GM23338 (cell line): ENCODE results near the gene CPLX3. TPM values are rescaled to one million over a fixed set of nuclear protein-coding genes. Genes with fewer than 3 reads are reported as not detected.

ENCODE experiments used
- ATAC-seq: fragments of 200-7000 bp; cut with Tn5 transposase; 3 replicates; pipeline ENCODE4 v1.9.1; 2020
- DNase-seq: peaks from one replicate; pipeline ENCODE4 v3.0.0-alpha.2; 2015; ENCODE audit warnings: low spot score
- H2AFZ ChIP-seq: fragments of 200-600 bp; sonication (generic); 2 replicates; pipeline ENCODE4 v1.8.0; 2016; ENCODE audit warnings: antibody characterized with exemption, mild to moderate bottlenecking, moderate library complexity
- H3F3A ChIP-seq: fragments of 200-600 bp; sonication (generic); replicated peaks from 2 replicates; pipeline ENCODE4 v1.8.0; 2017; ENCODE audit warnings: antibody characterized with exemption, mixed run types, low read depth
- H3K27ac ChIP-seq: fragments of 200-600 bp; sonication (generic); 2 replicates; pipeline ENCODE4 v1.6.1; 2016; ENCODE audit warnings: low read depth
- H3K27me3 ChIP-seq: fragments of 200-600 bp; sonication (generic); 2 replicates; pipeline ENCODE4 v1.8.0; 2016; ENCODE audit warnings: mild to moderate bottlenecking, mixed run types, moderate library complexity; ENCODE audit not compliant: insufficient read depth
- H3K36me3 ChIP-seq: fragments of 200-600 bp; sonication (generic); 2 replicates; pipeline ENCODE4 v1.8.0; 2016; ENCODE audit warnings: mild to moderate bottlenecking; ENCODE audit not compliant: insufficient read depth
- H3K4me1 ChIP-seq: fragments of 200-600 bp; sonication (generic); 2 replicates; pipeline ENCODE4 v1.8.0; 2016; ENCODE audit warnings: mild to moderate bottlenecking, moderate library complexity; ENCODE audit not compliant: insufficient read depth
- H3K4me2 ChIP-seq: fragments of 200-600 bp; sonication (generic); 2 replicates; pipeline ENCODE4 v1.7.1; 2017; ENCODE audit warnings: mixed run types
- H3K4me3 ChIP-seq: fragments of 200-600 bp; sonication (generic); 2 replicates; pipeline ENCODE4 v1.6.1; 2016; ENCODE audit warnings: mixed run types
- H3K79me2 ChIP-seq: fragments of 200-600 bp; sonication (generic); replicated peaks from 2 replicates; pipeline ENCODE4 v1.8.0; 2017; ENCODE audit warnings: mild to moderate bottlenecking; ENCODE audit not compliant: insufficient read depth
- H3K9me2 ChIP-seq: fragments of 200-600 bp; sonication (generic); 2 replicates; pipeline ENCODE4 v1.8.0; 2017; ENCODE audit not compliant: insufficient read depth
- H4K20me1 ChIP-seq: fragments of 200-600 bp; sonication (generic); replicated peaks from 2 replicates; pipeline ENCODE4 v1.8.0; 2017; ENCODE audit warnings: mild to moderate bottlenecking; ENCODE audit not compliant: insufficient read depth
- H3K27ac Mint-ChIP-seq: 2 replicates; pipeline ENCODE4 v1.8.0; 2020; ENCODE audit warnings: inconsistent platforms, mild to moderate bottlenecking, moderate library complexity, mixed read lengths
- H3K27me3 Mint-ChIP-seq: 3 replicates; pipeline ENCODE4 v1.8.0; 2022; ENCODE audit warnings: low read depth, mild to moderate bottlenecking, moderate library complexity, mixed read lengths, inconsistent platforms; ENCODE audit not compliant: insufficient read depth, poor library complexity
- H3K36me3 Mint-ChIP-seq: 3 replicates; pipeline ENCODE4 v1.8.0; 2021; ENCODE audit warnings: low read depth, mild to moderate bottlenecking, inconsistent platforms, moderate library complexity, mixed read lengths
- H3K4me1 Mint-ChIP-seq: 3 replicates; pipeline ENCODE4 v1.8.0; 2020; ENCODE audit warnings: mild to moderate bottlenecking, inconsistent platforms, mixed read lengths
- H3K4me3 Mint-ChIP-seq: 3 replicates; pipeline ENCODE4 v1.8.0; 2021; ENCODE audit warnings: moderate library complexity, mild to moderate bottlenecking, inconsistent platforms, mixed read lengths
- H3K9me3 Mint-ChIP-seq: 3 replicates; pipeline ENCODE4 v1.8.0; 2020; ENCODE audit warnings: moderate library complexity, mild to moderate bottlenecking, inconsistent platforms, mixed read lengths
- CREB1 ChIP-seq: fragments of 250-450 bp; sonication (Bioruptor Pico); IDR thresholded peaks from 2 replicates; pipeline ENCODE4 v1.5.0; 2020; ENCODE audit warnings: low read depth, mild to moderate bottlenecking, moderate library complexity
- CTCF ChIP-seq, 2 experiments: fragments of 200-600 bp in 1 of 2; sonication (generic) in 1 of 2; conservative IDR thresholded peaks; 2 replicates each; pipeline versions ENCODE4 v1.5.1 to v1.6.1; 2016 to 2017; ENCODE audit warnings: antibody characterized with exemption in 2 of 2, low read depth in 2 of 2, mild to moderate bottlenecking in 2 of 2, moderate library complexity in 1 of 2
- ETS1 ChIP-seq: IDR thresholded peaks from 2 replicates; pipeline ENCODE4 v1.6.1; 2016; ENCODE audit warnings: antibody characterized with exemption
- EZH2phosphoT487 ChIP-seq: fragments of 200-600 bp; sonication (generic); IDR thresholded peaks from one replicate; pipeline ENCODE4 v1.8.1; 2018; ENCODE audit warnings: antibody characterized with exemption; ENCODE audit not compliant: unreplicated experiment
- NANOG ChIP-seq: IDR thresholded peaks from 2 replicates; pipeline ENCODE4 v1.6.1; 2016; ENCODE audit warnings: antibody characterized with exemption, borderline replicate concordance
- POLR2AphosphoS5 ChIP-seq: IDR thresholded peaks from 2 replicates; pipeline ENCODE4 v1.6.1; 2016; ENCODE audit warnings: antibody characterized with exemption, low read depth
- STAT1 ChIP-seq: IDR thresholded peaks from one replicate; pipeline ENCODE4 v1.6.1; 2016; ENCODE audit warnings: antibody characterized with exemption; ENCODE audit not compliant: unreplicated experiment
- ZNF331 ChIP-seq: fragments of 250-450 bp; sonication (Bioruptor Pico); IDR thresholded peaks from 2 replicates; pipeline ENCODE4 v1.5.0; 2020; ENCODE audit warnings: low read depth, mild to moderate bottlenecking, moderate library complexity
- ZNF462 ChIP-seq: fragments of 250-450 bp; sonication (Bioruptor Pico); IDR thresholded peaks from 2 replicates; pipeline ENCODE4 v1.5.0; 2020; ENCODE audit warnings: mild to moderate bottlenecking, moderate library complexity
- polyA plus RNA-seq: library from polyadenylated mRNA; unstranded; fragments of >200 nt; fragmentation: Nextera tagmentation; extraction: Ambion mirVana; gene quantifications from 2 replicates; pipeline ENCODE4 v1.2.1, GENCODE V29; 2016
- total RNA-seq: library from RNA; depleted of rRNA; stranded (reverse); fragments of >200 nt; shearing (Covaris generic); gene quantifications from 2 replicates; pipeline ENCODE4 v1.2.3, GENCODE V29; 2014

The CPLX3 gene
- total and polyA plus RNA-seq, 2 experiments from 2014 or later = 0.66 TPM; not detected in 1

- TF ChIP-seq ZNF462 (CRISPR knock-in tag) = no peak
- TF ChIP-seq NANOG = no peak
- TF ChIP-seq ZNF331 (CRISPR knock-in tag) = no peak
- TF ChIP-seq EZH2phosphoT487 = no peak
Observed at GRCh38 chr15:74802862-74803447, 23.5 kb upstream of the CPLX3 start (continued).

GRCh38 chr15:74804935-74805334 lies 21.5 kb upstream of the CPLX3 start:
- H3K4me3 ChIP-seq = no peak overlapping the region
- no peak for ATAC-seq
- H3K36me3 Mint-ChIP-seq = peaks cover 19% of the 10 kb centered on the region

More at GRCh38 chr15:74804935-74805334, 21.5 kb upstream of the CPLX3 start:
- no peak overlapping the region for H2AFZ ChIP-seq
- Mint-ChIP-seq H3K9me3 (no peaks in the 10 kb centered on the region), H3K27ac (no peak overlapping the region), H3K4me3 (no peak overlapping the region), H3K4me1 (peaks cover 17% of the 10 kb centered on the region; the same call in 2 of the 3 replicates), H3K27me3 (peaks cover 3% of the 10 kb centered on the region)
- H3K4me1 ChIP-seq = peaks cover 7% of the 10 kb centered on the region; the same call in 1 of the 2 replicates
- no peaks in the 10 kb centered on the region for H4K20me1 ChIP-seq
- H3K4me2 ChIP-seq = no peak overlapping the region
- no peaks in the 10 kb centered on the region for H3K79me2 ChIP-seq
- no peaks in the 10 kb centered on the region for H3K9me2 ChIP-seq
- H3K36me3 ChIP-seq = no peaks in the 10 kb centered on the region
- no peaks in the 10 kb centered on the region for H3F3A ChIP-seq
- no peaks in the 10 kb centered on the region for H3K27me3 ChIP-seq
- no peak overlapping the region for H3K27ac ChIP-seq
- TF ChIP-seq EZH2phosphoT487 (no peak), ETS1 (no peak), STAT1 (no peak), CTCF (conservative IDR thresholded peaks at IDR 0.05; ENCODE audit: low read depth in 2 of 2) (0 out of 4 replicates have a peak, but pooled peaks of 1 of the 2 experiments have one; percentile 10), POLR2AphosphoS5 (no peak), CREB1 (CRISPR knock-in tag) (no peak)
- no peak for DNase-seq
